ENCODE data around the gene CYP3A5.
"Not testable (repeated sequence)": the region's sequence is repeated elsewhere in the genome, so short reads cannot be mapped to it uniquely, and the experiment has no call there.

CYP3A5 gene

DNA sequence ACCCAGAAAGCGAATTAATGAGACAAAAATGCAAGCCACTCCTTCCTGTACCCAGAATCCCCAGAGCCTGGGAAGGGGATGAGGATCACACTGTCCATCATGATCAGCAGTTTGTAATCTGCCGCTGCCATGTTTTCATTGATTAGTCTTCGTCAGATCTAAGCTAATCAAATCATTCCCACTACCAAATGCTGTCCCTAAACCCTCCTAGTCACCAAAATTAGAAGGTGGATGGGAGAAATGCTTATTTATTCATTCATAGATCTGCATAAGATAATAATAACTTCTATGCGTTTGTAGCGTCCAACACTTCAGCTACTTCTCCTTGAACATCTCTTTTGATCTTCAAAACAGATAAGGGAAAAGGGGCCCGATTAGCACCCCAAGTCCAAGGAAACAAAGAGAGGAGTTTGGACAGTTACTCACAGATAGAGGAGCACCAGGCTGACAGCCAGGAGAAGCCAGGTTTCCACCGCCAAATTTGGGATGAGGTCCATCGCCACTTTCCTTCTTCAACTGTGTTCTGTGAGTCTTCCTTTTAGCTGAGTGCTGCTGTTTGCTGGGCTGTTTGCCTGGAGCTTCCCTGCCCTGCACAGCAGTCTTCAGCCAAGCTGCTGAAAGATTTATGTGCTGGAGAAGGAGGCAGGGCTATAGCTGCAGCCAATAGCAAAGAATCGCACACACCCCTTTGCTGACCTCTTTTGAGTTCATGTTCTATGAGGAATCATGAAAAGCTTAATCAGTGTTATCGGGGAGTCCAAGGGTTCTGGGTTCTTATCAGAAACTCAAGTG is at the start of gene CYP3A5:
TSS of gene CYP3A5 (minus strand) at position 597 of the 792 bp plus-strand sequence. CDS start at position 497, 100 bp downstream.
- no peak for DNase-seq

DNA sequence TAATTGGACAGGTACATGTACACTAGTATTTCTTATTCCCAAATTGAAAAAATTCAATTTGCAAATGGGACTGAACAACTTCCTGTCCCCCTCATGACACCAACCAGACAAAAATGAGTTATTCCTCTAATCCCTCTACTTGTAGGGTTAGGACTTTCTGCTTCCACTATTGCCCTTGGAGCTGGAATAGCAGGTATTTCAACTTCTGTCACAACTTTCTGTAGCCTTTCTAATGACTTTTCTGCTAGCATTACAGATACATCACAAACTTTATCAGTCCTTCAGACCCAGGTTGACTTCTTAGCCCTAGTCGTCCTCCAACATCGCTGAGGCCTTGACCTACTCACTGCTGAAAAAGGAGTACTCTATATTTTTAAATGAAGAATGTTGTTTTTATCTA is 48.8 kb upstream of the CYP3A5 start:
- no peak for DNase-seq

DNA sequence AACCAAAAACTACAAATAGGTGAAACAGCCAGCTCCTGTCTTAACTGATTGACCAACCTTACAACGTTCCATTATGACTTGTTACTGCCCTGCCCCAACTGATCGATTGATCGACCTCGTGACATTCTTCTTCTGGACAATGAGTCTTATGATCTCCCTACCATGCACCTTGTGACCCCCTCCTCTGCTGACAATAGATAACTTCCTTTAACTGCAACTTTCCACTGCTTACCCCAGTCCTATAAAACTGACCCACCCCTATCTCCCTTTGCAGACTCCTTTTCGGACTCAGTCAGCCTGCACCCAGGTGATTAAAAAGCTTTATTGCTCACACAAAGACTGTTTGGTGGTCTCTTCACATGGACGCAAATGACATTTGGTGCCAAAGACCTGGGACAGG is 43.4 kb upstream of the CYP3A5 start:
- not testable (repeated sequence) for DNase-seq

DNA sequence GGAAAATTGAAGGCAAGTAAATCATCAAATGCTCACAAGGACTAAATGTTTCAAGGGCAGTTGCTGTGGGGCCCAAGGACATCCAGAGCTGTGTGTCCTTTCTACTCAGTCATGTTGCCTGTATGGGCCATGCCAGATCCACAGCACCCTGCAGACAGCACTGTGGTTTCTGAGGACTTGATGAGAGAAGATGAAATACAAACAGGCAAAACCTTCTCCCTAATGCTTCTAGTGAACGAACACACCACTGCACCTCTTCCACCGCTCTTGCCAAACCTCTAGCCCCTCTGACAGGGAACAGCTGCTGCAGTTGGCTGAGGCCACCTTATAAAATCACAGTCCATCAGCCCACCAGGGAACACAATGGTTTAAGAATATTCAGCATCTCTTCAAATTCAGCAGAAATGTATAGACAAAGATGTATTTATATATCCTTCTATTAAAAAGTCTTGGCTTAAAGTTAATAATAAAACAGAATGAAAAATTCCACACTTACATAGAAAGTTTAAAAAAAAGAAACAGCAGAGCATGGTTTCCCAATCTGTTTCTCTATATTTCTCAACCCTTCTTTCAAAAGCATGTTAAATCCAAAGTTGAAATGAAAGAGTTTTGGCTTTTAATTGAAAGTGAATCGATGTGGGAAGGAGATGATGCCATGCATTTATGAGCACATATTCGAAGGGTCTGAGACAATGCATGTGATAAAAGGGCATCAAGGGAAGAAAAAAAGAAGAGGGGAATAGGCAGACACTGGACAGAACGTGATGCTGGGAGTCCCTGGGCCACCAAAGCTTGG is 41.2 kb upstream of the CYP3A5 start:
- DNase-seq: no peak

DNA sequence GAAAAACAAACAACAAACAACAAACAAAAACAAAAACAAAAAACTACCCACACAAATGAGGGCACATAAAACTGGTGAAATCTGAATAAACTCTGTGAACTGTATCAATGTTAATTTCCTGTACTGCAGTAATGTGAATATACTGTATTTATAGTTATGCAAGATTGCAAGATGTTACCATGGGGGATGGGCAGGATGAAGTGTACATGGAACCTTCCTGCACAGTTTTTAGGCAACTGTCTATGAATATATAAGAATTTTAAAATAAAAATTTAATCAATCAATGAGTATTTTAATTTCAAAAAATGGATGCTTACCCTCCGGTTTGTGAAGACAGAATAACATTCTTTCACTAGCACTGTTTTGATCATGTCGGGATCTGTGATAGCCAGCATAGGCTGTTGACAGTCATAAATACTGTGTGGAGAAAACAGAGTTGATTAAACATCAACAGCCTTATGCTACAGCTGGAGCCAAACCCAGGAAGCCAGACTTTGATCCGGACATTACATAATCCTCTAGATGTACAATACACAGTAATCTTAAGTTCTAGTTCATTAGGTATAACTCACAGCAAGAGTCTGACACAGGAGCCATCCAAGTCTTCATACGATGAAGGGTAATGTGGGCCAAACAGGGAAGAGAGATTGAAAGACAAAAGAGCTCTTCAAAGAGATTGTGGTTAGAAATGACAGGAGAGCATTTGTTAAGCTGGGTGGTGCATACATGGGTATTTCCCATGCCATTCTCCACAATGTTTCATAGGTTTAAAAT is 40.4 kb upstream of the CYP3A5 start:
- DNase-seq: no peak

DNA sequence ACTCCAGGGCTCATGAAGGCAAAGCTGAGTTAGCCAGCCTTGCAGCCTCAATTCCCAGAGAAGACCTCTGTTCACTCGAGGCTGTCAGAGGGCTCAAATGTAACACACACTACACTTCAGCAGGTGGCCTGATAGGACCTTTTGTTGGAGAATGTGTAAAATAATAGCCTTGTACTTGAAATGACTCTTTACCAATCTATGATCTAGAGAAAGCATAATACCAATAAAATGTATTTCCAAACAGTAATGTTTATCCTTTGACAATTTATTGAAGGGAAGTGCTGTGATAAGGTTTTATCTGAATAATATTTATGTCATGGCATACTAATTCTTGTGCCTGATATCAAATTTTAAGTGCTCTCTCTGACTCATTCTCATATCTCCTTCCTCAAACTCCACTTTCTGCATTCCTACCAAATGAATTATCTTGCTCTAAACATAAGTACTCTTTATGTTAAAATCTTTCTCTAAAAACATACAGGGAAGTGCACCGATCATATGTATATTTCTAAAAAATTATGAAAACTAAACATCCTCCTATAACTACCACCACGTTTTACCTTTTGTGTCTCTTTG is 34.3 kb upstream of the CYP3A5 start:
- DNase-seq: no peak

DNA sequence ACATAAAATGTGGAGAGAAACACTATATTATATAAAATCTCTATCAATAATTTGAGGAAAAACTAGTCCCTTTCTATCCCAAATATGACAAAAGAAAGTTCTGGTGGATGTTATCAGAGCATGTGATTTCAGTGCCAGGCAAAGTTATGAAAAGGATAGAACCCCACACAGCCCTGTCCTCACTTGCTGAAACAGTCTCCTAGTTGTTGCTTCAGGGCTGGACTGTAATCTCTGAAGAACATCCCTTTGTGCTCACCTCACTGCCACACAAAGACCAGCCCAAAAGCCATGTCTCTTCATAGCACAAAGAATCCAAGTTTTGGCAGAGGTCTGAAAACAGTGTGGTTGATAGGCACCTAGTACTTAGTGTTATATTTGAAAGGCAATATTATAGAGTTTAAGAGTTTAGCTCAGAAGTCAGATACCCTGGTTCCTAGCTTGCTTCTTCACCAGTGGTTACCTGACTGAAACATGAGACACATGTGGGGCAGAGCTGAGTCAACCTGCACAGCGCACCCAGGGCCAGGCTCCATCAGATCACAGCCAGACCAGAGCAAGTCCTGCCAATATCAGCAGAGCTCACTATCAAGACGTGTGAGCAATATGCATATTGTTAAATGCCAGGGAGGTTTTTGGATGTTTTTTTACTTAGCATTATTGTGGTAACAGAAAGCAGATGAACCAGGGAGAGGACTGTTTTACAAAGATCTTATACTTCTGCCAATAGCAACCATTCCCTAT is 30.2 kb upstream of the CYP3A5 start:
- DNase-seq: no peak

DNA sequence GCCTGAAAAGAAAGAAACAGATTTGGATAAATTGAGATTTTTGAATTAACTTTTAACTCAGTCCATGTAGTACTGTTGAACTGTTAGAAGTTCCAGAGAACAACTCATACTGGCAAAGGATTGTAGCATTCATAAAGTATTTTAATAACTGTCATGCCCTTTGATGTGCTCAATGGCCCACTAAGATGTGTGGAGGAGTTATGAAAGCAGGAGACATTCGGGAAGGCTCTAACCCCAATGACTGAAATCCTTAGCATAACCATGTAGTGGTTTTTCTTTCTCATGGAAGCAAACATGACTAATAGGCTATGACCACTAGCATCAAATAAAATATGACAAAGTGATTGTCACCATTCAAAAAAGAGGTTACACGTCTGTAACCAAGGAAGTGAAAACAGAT is 29.5 kb upstream of the CYP3A5 start:
- DNase-seq: no peak

DNA sequence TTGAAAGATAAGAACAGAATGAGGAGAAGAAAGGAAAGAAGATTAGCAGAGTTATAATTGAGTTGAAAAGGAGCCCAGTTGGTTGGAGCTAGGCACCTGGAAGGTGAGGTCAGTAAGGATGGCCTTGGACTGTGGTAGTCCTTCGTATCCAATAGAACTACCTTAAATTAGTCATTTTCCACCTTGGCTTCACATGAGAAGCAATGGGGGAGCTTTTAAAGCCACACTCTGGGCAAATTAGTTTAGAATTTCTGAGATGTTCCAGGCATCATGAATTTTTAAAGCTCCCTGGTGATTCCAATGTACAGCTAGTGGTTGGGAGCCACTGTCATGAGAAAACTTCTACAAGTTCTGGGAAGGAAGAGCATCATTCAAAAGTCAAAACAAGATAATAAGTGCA is 27.3 kb upstream of the CYP3A5 start:
- DNase-seq: no peak

DNA sequence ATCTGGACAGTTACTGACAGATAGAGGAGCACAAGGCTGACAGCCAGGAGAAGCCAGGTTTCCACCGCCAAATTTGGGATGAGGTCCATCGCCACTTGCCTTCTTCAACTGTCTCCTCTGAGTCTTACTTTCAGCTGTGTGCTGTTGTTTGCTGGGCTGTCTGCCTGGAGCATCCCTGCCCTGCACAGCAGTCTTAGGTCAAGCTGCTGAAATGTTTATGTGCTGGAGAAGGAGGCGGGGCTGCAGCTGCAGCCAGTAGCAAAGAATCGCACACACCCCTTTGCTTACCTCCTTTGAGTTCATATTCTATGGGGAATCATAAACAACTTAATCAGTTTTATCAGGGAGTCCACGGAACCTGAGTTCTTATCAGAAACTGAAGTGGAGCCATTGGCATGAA is 20.1 kb upstream of the CYP3A5 start:
- no peak for DNase-seq

DNA sequence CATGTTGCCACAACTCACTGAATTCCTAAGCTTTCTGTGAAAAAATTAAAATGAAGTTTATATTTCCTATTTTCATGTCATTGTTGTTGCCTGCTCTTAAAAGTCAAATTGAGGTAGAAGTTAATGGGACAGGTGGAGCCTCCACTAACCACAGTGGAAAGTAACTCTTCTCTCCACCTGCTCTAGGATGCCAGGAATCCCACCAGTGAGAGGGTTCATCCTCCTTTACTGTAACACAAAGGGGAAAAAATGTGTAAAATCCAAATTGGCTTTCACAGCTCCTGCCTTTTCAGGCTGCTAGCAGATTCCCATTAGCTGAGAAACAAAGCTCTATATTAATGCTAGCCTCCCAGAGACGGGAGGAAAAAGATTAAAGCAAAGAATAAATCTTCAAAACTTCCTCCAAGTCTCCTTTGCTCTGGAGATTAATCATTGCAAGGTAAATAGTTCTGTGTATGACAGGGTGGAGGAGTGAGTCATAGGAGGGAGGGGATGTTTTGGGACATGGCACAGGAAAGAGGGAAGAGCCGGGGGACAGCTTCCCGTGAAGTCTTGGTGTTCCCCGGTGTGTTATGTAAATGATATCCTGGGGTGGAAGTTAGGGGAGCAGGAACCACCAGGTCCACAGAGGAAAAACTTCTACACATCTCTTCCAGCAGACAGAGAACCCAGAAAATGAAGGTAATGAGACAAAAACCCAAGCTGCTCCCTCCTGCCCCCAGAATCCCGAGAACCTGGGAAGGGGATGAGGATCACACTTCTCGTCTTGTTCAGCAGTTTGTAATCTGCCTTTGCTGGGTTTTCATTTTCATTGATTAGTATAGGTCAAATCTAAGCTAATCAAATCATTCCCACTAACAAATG is 19.3 kb upstream of the CYP3A5 start:
- not testable (repeated sequence) for DNase-seq

DNA sequence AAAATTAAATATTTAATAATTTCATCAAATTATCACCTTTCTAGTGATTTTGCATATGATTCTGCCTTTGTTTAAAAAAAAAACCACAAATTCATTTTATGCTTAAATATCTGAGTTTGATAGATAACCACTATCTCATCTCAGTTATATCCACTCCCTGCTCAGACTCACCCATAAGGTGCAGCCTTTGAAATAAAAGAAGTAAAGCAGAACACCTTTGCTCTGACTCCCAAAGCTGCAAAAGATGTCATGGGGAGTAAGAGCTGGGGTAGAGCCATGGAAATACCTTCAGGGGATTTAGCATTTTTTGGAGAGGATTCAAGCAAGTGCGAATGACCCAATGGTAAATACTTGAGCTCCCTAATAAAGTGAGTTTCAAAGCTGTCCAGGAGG is 15.1 kb upstream of the CYP3A5 start:
- DNase-seq: no peak

DNA sequence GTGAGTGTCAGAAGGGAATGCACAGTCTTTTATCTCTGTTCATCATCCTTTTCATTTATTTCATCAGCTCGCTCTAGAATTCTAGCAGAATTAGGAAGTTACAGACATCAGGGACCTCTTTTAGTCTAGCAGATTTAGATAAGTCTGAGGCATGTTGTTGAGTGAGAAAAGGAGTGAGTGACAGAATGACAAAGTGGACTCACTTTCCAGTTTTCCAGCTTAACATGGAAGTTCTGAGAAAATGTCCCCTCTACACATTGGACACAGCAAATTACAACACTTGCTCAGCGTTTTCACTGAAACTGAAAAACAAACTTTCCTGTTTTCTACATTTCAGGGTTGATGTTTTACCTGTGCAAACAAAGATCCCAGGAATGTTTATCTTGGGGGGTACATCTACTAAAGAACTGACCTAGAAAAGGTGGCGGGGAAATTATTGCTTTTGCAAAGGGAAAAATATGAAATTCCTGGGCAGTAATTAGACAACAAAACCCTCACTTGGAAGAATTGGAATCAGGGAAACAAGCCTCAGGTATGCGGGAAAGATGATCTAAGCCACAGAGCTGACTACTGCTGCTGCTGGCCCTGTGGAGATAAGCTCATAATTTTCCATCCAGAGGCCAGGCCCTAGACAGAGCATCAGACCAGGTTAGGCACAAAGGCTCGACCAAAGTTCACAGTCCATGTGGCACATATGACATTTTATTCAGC is 14.6 kb upstream of the CYP3A5 start:
- DNase-seq: no peak

DNA sequence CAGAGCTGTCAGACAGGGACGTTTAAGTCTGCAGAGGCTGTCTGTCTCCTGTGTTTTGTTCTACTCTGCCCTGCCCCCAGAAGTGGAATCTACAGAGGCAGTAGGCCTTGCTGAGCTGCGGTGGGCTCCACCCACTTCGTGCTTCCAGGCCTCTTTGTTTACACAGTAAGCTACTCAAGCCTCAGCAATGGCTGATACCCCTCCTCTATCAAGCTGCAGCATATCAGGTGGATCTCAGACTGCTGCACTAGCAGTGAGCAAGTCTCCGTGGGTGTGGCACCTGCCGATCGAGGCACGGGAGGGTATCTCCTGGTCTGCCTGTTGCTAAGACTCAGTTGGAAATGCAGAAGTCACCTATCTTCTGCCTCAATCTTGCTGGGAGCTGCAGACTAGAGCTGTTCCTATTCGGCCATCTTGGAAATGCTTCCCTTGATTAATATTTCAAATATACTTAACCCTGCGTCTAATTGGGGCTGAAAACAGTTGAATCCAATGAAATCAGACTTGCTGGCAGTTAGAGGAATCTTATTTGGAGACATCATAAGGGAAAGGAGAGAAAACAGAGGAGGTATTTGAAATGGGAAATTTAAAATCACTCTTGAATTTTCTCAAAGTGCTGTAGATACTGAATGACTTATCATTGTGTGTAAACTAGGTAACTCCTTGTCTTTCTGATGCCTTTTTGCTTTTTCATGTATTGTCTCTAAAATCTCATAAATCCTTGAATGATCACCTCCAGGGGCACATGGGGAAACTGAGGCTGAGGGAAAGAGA is 13.8 kb upstream of the CYP3A5 start:
- peak; percentile 35 for DNase-seq

DNA sequence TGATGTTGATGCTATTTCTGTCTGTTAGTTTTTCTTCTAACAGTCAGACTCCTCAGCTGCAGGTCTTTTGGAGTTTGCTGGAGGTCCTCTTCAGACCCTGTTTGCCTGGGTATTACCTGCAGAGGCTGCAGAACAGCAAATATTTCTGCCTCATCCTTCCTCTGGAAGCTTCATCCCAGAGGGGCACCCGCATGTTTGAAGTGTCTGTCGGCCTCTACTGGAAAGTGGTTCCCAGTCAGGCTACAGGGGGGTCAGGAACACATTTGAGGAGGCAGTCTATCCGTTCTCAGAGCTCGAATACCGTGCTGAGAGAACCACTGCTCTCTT is 13.3 kb upstream of the CYP3A5 start:
- no peak for DNase-seq

DNA sequence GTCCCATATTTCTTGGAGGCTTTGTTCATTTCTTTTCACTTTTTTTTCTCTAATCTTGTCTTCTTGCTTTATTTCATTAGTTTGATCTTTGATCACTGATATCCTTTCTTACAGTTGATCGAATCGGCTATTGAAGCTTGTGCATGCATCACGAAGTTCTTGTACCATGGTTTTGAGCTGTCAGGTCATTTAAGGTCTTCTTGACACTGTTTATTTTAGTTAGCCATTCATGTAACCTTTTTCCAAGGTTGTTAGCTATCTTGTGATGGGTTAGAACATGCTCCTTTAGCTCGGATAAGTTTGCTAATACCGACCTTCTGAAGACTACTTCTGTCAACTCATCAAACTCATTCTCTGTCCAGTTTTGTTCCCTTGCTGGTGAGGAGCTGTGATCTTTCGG is 12.8 kb upstream of the CYP3A5 start:
- DNase-seq: not testable (repeated sequence)

DNA sequence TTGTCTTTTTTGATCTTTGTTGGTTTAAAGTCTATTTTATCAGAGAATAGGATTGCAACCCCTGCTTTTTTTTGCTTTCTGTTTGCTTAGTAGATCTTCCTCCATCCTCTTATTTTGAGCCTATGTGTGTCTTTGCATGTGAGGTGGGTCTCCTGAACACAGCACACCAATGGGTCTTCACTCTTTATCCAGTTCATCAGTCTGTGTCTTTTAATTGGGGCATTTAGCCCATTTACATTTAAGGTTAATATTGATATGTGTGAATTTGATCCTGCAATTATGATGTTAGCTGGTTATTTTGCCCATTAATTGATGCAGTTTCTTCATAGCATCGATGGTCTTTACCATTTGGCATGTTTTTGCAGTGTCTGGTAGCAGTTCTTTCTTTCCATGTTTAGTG is 11.9 kb upstream of the CYP3A5 start:
- DNase-seq: not testable (repeated sequence)

DNA sequence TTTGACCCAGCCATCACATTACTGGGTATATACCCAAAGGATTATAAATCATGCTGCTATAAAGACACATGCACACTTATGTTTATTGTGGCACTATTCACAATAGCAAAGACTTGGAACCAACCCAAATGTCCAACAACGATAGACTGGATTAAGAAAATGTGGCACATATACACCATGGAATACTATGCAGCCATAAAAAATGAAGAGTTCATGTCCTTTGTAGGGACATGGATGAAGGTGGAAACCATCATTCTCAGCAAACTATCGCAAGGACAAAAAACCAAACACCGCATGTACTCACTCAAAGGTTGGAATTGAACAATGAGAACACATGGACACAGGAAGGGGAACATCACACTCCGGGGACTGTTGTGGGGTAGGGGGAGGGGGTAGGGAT is 11.1 kb upstream of the CYP3A5 start:
- DNase-seq: not testable (repeated sequence)

DNA sequence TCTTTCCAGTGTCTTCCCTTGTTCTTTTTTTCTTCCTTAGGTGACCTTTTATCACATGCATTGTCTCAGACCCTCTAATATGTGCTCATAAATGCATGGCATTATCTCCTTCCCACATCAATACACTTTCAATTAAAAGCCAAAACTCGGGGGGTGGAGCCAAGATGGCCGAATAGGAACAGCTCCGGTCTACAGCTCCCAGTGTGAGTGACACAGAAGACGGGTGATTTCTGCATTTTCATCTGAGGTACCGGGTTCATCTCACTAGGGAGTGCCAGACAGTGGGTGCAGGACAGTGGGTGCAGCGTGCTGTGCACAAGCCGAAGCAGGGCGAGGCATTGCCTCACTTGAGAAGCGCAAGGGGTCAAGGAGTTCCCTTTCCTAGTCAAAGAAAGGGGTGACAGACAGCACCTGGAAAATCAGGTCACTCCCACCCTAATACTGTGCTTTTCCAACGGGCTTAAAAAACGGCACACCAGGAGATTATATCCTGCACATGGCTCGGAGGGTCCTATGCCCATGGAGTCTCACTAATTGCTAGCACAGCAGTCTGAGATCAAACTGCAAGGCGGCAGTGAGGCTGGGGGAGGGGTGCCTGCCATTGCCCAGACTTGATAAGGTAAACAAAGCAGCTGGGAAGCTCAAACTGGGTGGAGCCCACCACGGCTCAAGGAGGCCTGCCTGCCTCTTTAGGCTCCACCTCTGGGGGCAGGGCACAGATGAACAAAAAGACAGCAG is 6.2 kb upstream of the CYP3A5 start:
- DNase-seq: peak; percentile 30
